IMR-90 (cell line): ENCODE results near the gene ODAD2.
"Not testable (repeated sequence)": the region's sequence is repeated elsewhere in the genome, so short reads cannot be mapped to it uniquely, and the experiment has no call there.

ENCODE experiments used
- USF2 ChIP-seq: fragments of 150-350 bp; IDR thresholded peaks from 2 replicates; pipeline ENCODE4 v1.6.1; 2017; ENCODE audit warnings: mild to moderate bottlenecking, antibody characterized with exemption, low read length, low read depth
- TF ChIP-seq, protein P1 (sequence below): conservative IDR thresholded peaks from 2 replicates; pipeline ENCODE4 v1.5.1; 2012; ENCODE audit warnings: mild to moderate bottlenecking, low read depth, low read length, improper control_type of control experiment

- TF ChIP-seq, protein P1, sequence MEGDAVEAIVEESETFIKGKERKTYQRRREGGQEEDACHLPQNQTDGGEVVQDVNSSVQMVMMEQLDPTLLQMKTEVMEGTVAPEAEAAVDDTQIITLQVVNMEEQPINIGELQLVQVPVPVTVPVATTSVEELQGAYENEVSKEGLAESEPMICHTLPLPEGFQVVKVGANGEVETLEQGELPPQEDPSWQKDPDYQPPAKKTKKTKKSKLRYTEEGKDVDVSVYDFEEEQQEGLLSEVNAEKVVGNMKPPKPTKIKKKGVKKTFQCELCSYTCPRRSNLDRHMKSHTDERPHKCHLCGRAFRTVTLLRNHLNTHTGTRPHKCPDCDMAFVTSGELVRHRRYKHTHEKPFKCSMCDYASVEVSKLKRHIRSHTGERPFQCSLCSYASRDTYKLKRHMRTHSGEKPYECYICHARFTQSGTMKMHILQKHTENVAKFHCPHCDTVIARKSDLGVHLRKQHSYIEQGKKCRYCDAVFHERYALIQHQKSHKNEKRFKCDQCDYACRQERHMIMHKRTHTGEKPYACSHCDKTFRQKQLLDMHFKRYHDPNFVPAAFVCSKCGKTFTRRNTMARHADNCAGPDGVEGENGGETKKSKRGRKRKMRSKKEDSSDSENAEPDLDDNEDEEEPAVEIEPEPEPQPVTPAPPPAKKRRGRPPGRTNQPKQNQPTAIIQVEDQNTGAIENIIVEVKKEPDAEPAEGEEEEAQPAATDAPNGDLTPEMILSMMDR, result not testable (repeated sequence)
- not testable (repeated sequence) for TF ChIP-seq USF2
Observed at GRCh38 chr10:27970795-27971194, 28.1 kb downstream of the ODAD2 start.
